ENCODE results near the gene HERPUD1. TPM values are rescaled to one million over a fixed set of nuclear protein-coding genes. Genes with fewer than 3 reads are reported as not detected.
A peak's percentile ranks its signal among the peaks of the same experiment; 100 is the strongest.

HERPUD1 gene
- total and polyA plus RNA-seq, 9 of the 15 experiments (the other 6 are each of a cell fraction or from before 2014, with no cell fraction given), result 14.2 to 60.7 (median 37.4) TPM

GRCh38 chr16:56931892-56932720, at the start of gene HERPUD1 (continued):
- peak in 1 of 2 experiments; percentile 77; a peak in 1 of 4 replicates for TF ChIP-seq ZMIZ1 (IDR thresholded peaks at IDR 0.05; ENCODE audit: low read depth in 2 of 2, low read length in 2 of 2)
- TF ChIP-seq TBP (optimal IDR thresholded peaks at IDR 0.05; ENCODE audit: low read depth, low read length), result peak; percentile 99
- no peak for TF ChIP-seq ZNF311 (CRISPR knock-in tag; IDR thresholded peaks at IDR 0.05)
- TF ChIP-seq IRF2 (CRISPR knock-in tag; IDR thresholded peaks at IDR 0.05), result peak; percentile 43; the same call in 1 of the 2 replicates
- no peak for TF ChIP-seq ZSCAN29 (IDR thresholded peaks at IDR 0.05)
- TF ChIP-seq ARNT (IDR thresholded peaks at IDR 0.05), result no peak
- peak; percentile 95 for TF ChIP-seq GTF2A2 (tag; IDR thresholded peaks at IDR 0.05)
- TF ChIP-seq TOE1 (IDR thresholded peaks at IDR 0.05; ENCODE audit: borderline replicate concordance), result peak; percentile 14; the same call in 1 of the 2 replicates
- TF ChIP-seq TOE1 (CRISPR knock-in tag; IDR thresholded peaks at IDR 0.05; ENCODE audit: borderline replicate concordance, low read depth), result no peak
- TF ChIP-seq POLR3A (IDR thresholded peaks at IDR 0.05; ENCODE audit: borderline replicate concordance, extremely low read depth, insufficient read depth, insufficient read length), result no peak
- TF ChIP-seq HCFC1 (IDR thresholded peaks at IDR 0.05; ENCODE audit: low read depth, low read length), result peak; percentile 60
- TF ChIP-seq PHF20 (IDR thresholded peaks at IDR 0.05; ENCODE audit: partially characterized antibody), result peak; percentile 75
- peak; percentile 85 for TF ChIP-seq E2F1 (CRISPR knock-in tag; IDR thresholded peaks at IDR 0.05)
- TF ChIP-seq REST (IDR thresholded peaks at IDR 0.05; ENCODE audit: borderline replicate concordance), result peak; percentile 40; the same call in 1 of the 2 replicates
- TF ChIP-seq REST (CRISPR knock-in tag; IDR thresholded peaks at IDR 0.05; ENCODE audit: low read depth), result no peak
